Measurements from ENCODE around the gene INTS13.

Gene INTS13

DNA sequence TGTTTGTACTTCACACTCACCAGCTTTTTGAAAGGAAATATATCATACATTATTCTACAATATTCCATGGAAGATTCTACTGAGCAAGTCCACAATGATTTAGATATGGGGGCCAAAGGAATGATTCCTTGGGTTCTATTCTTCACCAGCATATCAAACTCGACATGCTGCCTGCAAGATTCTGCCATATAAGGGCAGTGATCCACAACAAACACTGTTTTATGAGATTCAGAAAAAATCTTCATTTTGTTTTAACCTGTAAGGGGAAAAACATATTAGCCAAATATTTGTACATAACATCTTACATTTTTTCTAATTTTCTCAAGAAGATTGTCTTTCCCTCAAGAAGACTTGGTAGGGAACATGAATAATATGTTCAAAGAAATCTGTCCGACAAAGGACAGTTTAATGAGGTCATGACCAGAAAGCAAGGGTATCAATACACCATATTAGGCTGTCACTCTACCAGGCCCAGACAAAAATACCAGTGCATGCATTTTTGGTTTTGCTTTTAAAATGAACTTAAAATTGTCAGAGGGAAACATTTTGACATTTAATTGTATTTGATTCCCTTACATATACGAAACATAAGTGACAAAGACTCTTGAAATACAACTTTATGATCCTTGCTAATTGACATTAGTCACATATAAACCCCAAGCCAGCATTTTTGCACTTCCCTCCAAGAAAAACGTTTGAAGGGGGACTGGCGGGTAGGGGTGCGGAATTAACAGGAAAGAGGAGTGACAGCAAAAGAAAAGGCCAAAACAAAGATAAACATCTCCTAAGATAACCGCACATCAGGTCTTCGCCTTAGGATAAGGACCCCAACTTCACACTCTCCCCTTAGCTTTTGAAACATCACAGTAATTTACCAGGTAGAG lies 980 bp downstream of the INTS13 start:
- TF ChIP-seq, protein P1, sequence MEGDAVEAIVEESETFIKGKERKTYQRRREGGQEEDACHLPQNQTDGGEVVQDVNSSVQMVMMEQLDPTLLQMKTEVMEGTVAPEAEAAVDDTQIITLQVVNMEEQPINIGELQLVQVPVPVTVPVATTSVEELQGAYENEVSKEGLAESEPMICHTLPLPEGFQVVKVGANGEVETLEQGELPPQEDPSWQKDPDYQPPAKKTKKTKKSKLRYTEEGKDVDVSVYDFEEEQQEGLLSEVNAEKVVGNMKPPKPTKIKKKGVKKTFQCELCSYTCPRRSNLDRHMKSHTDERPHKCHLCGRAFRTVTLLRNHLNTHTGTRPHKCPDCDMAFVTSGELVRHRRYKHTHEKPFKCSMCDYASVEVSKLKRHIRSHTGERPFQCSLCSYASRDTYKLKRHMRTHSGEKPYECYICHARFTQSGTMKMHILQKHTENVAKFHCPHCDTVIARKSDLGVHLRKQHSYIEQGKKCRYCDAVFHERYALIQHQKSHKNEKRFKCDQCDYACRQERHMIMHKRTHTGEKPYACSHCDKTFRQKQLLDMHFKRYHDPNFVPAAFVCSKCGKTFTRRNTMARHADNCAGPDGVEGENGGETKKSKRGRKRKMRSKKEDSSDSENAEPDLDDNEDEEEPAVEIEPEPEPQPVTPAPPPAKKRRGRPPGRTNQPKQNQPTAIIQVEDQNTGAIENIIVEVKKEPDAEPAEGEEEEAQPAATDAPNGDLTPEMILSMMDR (IDR thresholded peaks at IDR 0.05; ENCODE audit: low read depth, low read length), result no peak
- H3K4me3 ChIP-seq (ENCODE audit: low read depth, low read length), result peak overlapping the region; percentile 99

DNA sequence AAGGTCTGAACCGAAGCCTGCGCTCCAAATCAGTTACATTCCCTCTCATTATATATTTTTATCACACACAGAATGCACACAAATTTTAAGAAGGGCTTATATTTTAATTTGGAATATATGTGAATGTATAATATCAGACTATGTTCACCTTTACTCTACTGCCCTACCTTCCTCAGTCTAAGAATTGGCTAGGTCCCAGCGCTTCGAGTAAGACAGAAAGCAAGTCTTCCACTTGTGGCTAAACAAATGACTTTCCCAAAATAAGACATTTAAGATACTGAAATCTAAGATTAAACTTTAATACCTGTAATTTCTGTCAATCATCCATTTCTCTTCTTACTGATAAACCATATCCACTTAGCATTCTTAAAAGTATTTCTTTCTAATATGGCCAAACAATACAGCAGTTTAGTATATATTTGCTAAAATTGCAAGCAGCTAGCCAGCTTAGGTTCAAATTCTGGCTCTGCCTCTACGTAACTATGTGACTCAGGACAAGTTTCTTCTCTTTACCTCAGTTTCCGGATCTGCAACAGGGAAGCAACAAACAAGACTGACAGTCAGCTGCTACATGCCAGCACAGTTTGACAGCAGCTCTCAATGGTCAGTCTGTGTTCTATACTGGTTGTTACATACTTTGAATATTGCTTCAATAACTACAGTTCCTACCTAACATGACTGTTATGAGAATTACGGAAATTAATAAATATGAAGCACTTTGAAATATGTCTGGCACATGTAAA lies 2.0 kb downstream of the INTS13 start:
- TF ChIP-seq, protein P1 (IDR thresholded peaks at IDR 0.05; ENCODE audit: low read depth, low read length), result no peak
- no peak overlapping the region for H3K4me3 ChIP-seq (ENCODE audit: low read depth, low read length)

DNA sequence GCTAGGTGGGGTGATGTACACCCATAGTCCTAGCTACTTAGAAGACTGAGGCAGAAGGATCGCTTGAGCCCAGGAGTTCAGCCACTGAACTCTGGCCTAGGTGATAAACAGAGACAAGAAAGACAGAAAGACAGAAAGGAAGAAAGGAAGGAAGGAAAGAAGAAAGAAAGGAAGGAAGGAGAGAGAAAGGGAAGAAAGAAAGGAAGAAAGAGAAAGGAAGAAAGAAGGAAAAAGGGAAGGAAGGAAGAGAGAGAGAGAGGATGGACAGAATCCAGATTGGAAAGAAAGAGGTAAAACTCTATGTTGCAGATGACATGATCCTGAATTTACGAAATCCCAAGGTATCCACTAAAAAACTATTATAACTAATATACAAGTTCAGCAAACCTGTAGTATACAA lies 8.2 kb downstream of the INTS13 start:
- TF ChIP-seq, protein P1 (IDR thresholded peaks at IDR 0.05; ENCODE audit: low read depth, low read length), result no peak
- H3K4me3 ChIP-seq (ENCODE audit: low read depth, low read length), result no peak overlapping the region

DNA sequence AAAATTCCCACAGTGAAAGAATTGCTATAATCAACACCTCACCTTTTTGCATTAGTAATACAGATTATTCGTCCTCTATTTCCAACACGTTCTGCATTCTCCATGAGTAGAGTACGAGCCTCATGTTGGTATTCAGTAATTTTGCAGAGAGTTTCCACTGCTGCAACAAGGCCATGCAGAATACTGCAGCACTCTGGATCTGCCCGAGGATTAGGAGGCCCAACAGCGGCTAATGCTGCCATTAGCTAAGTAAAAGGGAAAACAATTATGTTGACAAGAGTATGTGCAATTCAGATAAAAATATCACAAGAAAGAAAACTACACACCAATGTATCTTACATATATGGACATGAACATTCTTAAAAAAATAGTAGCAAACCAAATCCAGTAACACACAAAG lies 9.1 kb downstream of the INTS13 start:
- H3K4me3 ChIP-seq (ENCODE audit: low read depth, low read length), result no peak overlapping the region
- TF ChIP-seq, protein P1 (IDR thresholded peaks at IDR 0.05; ENCODE audit: low read depth, low read length), result no peak

DNA sequence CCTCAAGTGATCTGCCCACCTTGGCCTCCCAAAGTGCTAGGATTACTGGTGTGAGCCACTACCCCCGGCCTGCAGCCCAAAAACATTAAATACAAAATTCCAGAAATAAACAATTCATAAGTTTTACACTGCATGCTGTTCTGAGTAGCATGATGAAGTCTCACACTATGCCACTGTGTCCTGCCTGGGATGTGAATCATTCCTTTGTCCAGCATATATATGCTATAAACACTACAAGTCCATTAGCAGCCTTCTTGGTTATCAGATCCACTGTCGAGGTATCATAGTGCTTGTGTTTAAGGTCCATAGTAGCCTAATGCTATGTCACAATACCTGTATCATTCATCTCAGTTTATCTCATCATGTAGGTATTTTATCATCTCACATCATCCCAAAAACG lies 15.9 kb downstream of the INTS13 start:
- TF ChIP-seq, protein P1 (IDR thresholded peaks at IDR 0.05; ENCODE audit: low read depth, low read length), result no peak
- H3K4me3 ChIP-seq (ENCODE audit: low read depth, low read length), result no peak overlapping the region

DNA sequence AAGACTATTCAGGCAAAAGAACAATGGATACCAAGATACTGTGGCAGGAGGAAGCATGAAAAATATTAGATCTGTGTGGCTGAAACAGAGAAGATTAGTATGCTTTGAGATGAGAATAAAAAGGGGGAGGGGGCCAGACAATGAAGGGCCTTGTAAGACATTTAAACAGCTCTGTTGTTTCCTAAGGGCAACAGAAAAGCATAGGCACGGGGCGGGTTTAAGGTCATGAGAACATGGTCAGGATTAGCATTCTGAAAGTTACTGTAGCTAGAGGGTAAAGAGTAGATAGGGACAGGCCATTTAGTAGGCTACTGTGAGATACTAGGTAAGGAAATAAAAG lies 18.6 kb downstream of the INTS13 start:
- TF ChIP-seq, protein P1 (IDR thresholded peaks at IDR 0.05; ENCODE audit: low read depth, low read length), result no peak
- no peak overlapping the region for H3K4me3 ChIP-seq (ENCODE audit: low read depth, low read length)
